GM12891 (cell line): ENCODE data around the gene TTC36.

ENCODE experiments used
- DNase-seq: peaks from one replicate; pipeline ENCODE4 v3.0.0; 2011; ENCODE audit warnings: low spot score; ENCODE audit not compliant: insufficient read length
- FAIRE-seq: peaks from 2 replicates; lab custom pipeline; 2011; peaks lifted over from hg19 to GRCh38; lab: Jason Lieb, UNC
- PAX5 ChIP-seq: IDR thresholded peaks from 2 replicates; pipeline ENCODE4 v1.6.1; 2011; ENCODE audit warnings: low read length, moderate library complexity, mild to moderate bottlenecking; ENCODE audit not compliant: insufficient read depth, severe bottlenecking
- POLR2A ChIP-seq: IDR thresholded peaks from 2 replicates; pipeline ENCODE4 v1.6.1; 2011; ENCODE audit warnings: low read depth, low read length, control low read depth
- POLR2AphosphoS5 ChIP-seq: IDR thresholded peaks from 2 replicates; pipeline ENCODE4 v1.6.1; 2011; ENCODE audit warnings: low read depth, low read length, control low read depth
- POU2F2 ChIP-seq: IDR thresholded peaks from 2 replicates; pipeline ENCODE4 v1.6.1; 2011; ENCODE audit warnings: low read depth, mild to moderate bottlenecking, control low read depth, low read length, moderate library complexity
- SPI1 ChIP-seq: IDR thresholded peaks from 2 replicates; pipeline ENCODE4 v1.6.1; 2011; ENCODE audit warnings: low read depth, low read length, control low read depth
- TAF1 ChIP-seq: IDR thresholded peaks from 2 replicates; pipeline ENCODE4 v1.6.1; 2011; ENCODE audit warnings: low read depth, low read length, control low read depth

TTC36 gene

DNA sequence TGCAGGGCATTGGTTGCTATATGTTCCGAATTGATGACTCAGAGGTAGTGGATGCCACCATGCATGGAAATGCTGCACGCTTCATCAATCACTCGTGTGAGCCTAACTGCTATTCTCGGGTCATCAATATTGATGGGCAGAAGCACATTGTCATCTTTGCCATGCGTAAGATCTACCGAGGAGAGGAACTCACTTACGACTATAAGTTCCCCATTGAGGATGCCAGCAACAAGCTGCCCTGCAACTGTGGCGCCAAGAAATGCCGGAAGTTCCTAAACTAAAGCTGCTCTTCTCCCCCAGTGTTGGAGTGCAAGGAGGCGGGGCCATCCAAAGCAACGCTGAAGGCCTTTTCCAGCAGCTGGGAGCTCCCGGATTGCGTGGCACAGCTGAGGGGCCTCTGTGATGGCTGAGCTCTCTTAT, 5.4 kb upstream of the TTC36 start:
- TF ChIP-seq TAF1 (no peak), SPI1 (no peak)
- DNase-seq (no peak), FAIRE-seq (peak; percentile 71)

DNA sequence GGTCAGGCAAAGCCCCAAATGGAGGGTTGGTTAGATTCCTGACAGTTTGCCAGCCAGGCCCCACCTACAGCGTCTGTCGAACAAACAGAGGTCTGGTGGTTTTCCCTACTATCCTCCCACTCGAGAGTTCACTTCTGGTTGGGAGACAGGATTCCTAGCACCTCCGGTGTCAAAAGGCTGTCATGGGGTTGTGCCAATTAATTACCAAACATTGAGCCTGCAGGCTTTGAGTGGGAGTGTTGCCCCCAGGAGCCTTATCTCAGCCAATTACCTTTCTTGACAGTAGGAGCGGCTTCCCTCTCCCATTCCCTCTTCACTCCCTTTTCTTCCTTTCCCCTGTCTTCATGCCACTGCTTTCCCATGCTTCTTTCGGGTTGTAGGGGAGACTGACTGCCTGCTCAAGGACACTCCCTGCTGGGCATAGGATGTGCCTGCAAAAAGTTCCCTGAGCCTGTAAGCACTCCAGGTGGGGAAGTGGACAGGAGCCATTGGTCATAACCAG, 4.7 kb upstream of the TTC36 start:
- DNase-seq (no peak), FAIRE-seq (no peak)
- TF ChIP-seq POLR2AphosphoS5 (no peak), SPI1 (no peak), POLR2A (no peak)

DNA sequence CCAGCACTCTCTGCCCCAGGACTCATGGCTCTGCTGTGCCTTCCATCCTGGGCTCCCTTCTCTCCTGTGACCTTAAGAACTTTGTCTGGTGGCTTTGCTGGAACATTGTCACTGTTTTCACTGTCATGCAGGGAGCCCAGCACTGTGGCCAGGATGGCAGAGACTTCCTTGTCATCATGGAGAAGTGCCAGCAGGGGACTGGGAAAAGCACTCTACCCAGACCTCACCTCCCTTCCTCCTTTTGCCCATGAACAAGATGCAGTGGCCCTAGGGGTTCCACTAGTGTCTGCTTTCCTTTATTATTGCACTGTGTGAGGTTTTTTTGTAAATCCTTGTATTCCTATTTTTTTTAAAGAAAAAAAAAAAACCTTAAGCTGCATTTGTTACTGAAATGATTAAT, 2.9 kb upstream of the TTC36 start:
- FAIRE-seq = no peak
- no peak for TF ChIP-seq POU2F2
- DNase-seq = no peak

DNA sequence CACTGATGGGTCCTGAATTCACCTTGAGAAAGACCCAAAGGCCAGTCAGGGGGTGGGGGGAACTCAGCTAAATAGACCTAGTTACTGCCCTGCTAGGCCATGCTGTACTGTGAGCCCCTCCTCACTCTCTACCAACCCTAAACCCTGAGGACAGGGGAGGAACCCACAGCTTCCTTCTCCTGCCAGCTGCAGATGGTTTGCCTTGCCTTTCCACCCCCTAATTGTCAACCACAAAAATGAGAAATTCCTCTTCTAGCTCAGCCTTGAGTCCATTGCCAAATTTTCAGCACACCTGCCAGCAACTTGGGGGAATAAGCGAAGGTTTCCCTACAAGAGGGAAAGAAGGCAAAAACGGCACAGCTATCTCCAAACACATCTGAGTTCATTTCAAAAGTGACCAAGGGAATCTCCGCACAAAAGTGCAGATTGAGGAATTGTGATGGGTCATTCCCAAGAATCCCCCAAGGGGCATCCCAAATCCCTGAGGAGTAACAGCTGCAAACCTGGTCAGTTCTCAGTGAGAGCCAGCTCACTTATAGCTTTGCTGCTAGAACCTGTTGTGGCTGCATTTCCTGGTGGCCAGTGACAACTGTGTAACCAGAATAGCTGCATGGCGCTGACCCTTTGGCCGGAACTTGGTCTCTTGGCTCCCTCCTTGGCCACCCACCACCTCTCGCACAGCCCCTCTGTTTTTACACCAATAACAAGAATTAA, 2.4 kb upstream of the TTC36 start:
- TF ChIP-seq POLR2AphosphoS5 = no peak
- no peak for DNase-seq
- no peak for FAIRE-seq

DNA sequence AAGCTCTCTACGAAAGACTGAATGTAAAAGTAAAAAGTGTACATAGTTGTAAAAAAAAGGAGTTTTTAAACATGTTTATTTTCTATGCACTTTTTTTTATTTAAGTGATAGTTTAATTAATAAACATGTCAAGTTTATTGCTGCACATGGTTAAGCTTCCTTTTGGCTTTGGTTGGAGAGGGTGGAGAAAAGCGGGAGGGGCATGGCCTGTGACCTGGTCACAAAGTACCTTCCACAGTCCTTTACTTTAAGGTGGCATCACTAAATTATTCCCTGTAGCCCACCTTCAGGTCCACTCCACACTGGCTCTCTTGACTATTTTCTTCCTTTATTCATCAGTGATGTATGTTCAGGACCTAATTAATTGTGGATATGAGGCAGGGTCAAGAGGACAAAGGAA, 586 bp upstream of the TTC36 start:
- no peak for DNase-seq
- TF ChIP-seq POLR2AphosphoS5 = no peak
- TF ChIP-seq SPI1 = no peak
- no peak for TF ChIP-seq POLR2A
- no peak for TF ChIP-seq TAF1
- no peak for TF ChIP-seq PAX5
- TF ChIP-seq POU2F2 = no peak
- no peak for FAIRE-seq

DNA sequence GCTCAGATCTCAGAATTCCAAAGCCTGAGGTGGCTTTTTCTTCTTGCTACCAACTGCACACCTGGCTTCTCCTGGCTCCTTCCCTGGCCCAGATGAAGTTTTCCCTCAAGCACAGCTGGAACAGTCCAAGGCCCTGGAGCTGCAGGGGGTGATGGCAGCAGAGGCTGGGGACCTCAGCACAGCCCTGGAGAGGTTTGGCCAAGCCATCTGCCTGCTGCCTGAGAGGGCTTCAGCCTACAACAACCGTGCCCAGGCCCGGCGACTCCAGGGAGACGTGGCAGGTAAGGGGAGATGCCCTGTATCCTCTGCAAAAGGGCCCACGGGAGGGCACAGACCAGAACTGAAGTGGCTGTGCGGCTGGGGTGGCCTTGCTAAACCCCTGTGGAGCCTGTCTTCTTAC, 1.2 kb downstream of the TTC36 start:
- TF ChIP-seq POLR2AphosphoS5 (no peak), POU2F2 (no peak), POLR2A (no peak), SPI1 (no peak), TAF1 (no peak), PAX5 (no peak)
- FAIRE-seq (no peak), DNase-seq (no peak)

DNA sequence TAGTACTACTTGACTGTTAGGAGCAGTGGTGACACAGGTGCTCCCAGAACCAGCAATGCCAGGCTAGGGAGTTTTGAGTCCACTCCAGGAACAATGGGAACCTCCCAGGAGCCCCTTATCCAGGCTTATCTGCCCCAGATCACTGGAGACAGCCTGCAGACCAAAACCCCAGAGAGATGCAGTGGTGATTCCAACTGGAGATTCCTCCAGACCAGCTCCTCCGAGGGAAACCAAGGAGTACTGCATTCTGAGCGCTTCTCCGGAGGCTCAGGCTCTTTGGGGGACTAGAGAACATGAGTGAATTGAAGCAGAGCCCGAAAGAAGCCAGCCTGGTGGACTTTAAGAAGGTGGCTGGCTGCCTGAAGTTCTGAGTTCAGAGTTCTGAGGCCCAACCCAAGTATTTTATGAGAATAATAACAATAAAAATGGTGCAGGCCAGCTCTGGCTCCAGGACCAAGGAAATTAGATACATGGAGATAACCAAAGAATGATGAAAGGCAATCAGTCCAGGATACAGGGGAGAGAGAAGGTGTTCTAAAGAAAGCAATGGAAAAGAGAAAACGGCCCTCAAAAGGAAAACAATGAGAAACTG, 2.4 kb downstream of the TTC36 start:
- DNase-seq (no peak), FAIRE-seq (no peak)
- TF ChIP-seq POLR2A (no peak), POLR2AphosphoS5 (no peak), PAX5 (no peak), SPI1 (no peak), POU2F2 (no peak), TAF1 (no peak)

DNA sequence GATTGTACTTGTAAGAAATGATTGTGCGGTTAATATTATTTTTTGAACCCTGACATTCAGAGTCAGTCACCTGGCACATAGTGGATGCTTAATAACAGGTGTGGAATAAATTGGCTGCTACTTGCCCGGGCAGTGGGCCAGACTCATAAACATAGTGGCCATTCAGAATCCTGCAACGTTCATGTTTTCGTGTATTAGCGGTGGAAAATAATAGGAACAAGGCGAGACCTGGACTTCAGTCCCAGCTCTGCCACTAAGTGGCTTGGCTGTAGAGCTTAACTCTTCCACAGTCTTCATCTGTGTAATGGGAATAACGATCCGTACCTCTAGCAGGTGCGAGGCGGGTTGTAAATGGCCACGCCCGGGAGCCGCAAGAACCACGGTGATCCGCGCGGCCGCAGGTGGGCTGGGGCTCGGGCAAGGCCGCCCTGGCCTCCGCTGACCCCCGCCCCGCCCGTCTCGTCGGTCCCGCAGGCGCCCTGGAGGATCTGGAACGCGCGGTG, 3.0 kb downstream of the TTC36 start:
- DNase-seq (no peak), FAIRE-seq (peak; percentile 69)
- TF ChIP-seq TAF1 = 0 out of 2 replicates have a peak, but pooled peaks have one; percentile 11
- TF ChIP-seq PAX5 = no peak

DNA sequence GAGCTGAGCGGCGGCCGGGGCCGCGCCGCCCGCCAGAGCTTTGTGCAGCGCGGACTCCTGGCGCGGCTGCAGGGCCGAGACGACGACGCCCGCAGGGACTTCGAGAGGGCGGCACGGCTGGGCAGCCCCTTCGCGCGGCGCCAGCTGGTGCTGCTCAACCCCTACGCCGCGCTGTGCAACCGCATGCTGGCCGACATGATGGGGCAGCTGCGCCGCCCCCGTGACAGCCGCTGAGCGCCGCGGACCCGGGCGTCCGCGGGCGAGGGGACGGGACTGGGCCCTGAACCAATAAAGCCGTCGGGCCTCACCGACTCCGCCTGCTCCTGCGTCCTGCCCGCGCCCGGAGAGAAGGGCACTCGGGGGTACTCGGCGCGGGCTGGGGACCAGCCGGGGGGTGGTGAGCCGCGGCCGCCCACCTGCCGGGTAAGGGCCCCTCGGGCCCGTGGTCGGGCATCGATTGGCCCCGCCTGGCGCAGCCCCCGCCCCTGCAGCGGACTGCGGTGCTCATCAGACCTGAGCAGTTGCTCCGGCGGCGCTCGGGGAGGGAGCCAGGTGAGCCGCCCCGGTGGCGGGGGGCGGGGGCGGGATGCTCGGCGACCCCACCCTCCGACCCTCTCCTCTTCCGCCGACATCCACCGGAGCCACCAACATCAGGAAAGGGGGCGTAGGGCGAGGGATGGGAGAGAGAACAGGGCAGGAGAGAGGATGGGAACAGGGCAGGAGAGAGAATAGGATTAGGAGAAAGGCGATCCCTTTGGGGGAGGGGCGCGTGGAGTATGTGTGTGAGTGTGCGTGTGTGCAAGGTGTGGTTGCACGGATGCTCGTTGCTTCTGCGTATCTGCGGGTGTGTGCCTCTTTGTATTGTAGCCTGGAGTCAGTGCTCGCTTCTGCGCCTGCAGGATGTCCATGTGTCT, 3.7 kb downstream of the TTC36 start, which contains the start of gene TMEM25:
Gene TMEM25 (plus strand): TSS at position 510 of the 914 bp plus-strand sequence. CDS start 610 bp downstream, outside the sequence.
- DNase-seq = peak; percentile 94
- peak; percentile 95 for FAIRE-seq
- TF ChIP-seq SPI1 = no peak
- no peak for TF ChIP-seq POLR2AphosphoS5
- TF ChIP-seq POLR2A = no peak
- no peak for TF ChIP-seq TAF1
- TF ChIP-seq POU2F2 = no peak
- no peak for TF ChIP-seq PAX5

DNA sequence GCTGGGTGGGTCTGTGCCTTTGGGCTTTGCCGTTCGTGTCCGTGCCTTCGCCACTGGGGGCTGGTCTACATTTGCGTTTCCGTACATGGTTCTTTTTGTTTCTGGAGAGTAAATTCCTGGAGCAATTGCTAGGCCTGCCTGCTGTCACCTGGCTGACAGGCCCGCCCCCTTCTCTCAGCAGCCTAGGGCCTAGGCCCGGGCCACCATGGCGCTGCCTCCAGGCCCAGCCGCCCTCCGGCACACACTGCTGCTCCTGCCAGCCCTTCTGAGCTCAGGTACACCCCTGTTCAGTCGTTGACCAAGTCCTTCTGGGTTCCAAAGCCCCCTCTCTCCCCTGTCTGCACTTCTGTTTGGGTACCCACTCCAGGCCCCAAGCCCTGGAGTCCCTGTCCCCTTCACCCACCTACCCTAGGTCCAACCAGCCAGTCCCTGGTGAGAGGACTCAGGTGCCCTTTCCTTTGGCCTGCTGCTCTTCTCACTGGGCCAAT, 4.4 kb downstream of the TTC36 start:
- TF ChIP-seq TAF1 (no peak), POLR2AphosphoS5 (no peak), POU2F2 (no peak), POLR2A (no peak)
- no peak for FAIRE-seq
- DNase-seq = no peak
